Activated T-helper 17 cell treated with anti-CD3 and anti-CD28 coated beads, Interleukin-2, amount 50 U/mL, for 72 hours (primary cell): Measurements from ENCODE around the gene CSNK1G1. TPM values are rescaled to one million over a fixed set of nuclear protein-coding genes. Genes with fewer than 3 reads are reported as not detected.
A peak's percentile ranks its signal among the peaks of the same experiment; 100 is the strongest.

Experiments used
- ATAC-seq: fragments of 150-1000 bp; cut with Tn5 transposase; replicated peaks from 2 replicates; pipeline ENCODE4 v1.10.0; 2021; ENCODE audit warnings: mild to moderate bottlenecking, moderate library complexity
- H3K27ac Mint-ChIP-seq: one replicate; pipeline ENCODE4 v1.8.0; 2022; ENCODE audit warnings: mixed read lengths
- H3K27me3 Mint-ChIP-seq: one replicate; pipeline ENCODE4 v1.8.0; 2022; ENCODE audit warnings: mixed read lengths
- H3K36me3 Mint-ChIP-seq: one replicate; pipeline ENCODE4 v1.8.0; 2022; ENCODE audit warnings: low read depth, mild to moderate bottlenecking, mixed read lengths
- H3K4me1 Mint-ChIP-seq: one replicate; pipeline ENCODE4 v1.8.0; 2022; ENCODE audit warnings: mixed read lengths
- H3K4me3 Mint-ChIP-seq: one replicate; pipeline ENCODE4 v1.8.0; 2022; ENCODE audit warnings: mild to moderate bottlenecking, mixed read lengths
- H3K9me3 Mint-ChIP-seq: one replicate; pipeline ENCODE4 v1.8.0; 2022; ENCODE audit warnings: mixed read lengths
- total RNA-seq, 2 donors: library from RNA; stranded (reverse); gene quantifications; one replicate each; pipeline ENCODE4 v1.2.3, GENCODE V29; 2022

The CSNK1G1 gene
- total RNA-seq, 2 donors from 2014 or later = 34.5 to 38.0 TPM

- Mint-ChIP-seq H3K4me3 (peak overlapping the region; percentile 48), H3K9me3 (no peaks in the 10 kb centered on the region), H3K27me3 (peaks cover under 1% of the 10 kb centered on the region), H3K27ac (peak overlapping the region; percentile 81), H3K4me1 (peaks cover 28% of the 10 kb centered on the region), H3K36me3 (peaks cover 89% of the 10 kb centered on the region)
- no peak for ATAC-seq
These were observed 197.4 kb downstream of the CSNK1G1 start for GRCh38 chr15:64158363-64159134.

DNA sequence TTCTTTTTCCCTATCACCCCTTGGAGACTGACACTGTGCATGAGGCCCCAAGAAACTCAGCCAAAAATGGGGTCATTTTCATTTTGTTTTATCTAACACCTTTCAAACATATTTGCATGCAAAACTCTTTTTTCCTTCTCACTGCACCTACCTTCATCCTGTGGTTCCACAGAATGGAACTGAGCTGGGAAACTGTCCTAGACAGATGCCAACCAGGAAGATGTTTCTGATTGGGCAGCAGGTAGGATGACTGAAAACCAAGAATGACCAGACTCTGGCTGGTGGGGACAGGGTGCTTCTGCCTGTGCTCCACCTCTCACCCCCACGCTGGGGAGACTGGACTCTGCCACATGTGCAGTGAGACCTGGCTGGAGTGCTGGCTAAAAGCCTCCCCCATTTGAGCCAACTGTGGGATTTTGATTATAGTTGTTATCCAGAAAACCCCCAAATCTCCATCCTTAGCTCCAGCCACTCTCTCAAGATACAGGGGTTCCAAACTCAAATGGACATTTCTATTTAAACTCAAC is 198.3 kb downstream of the CSNK1G1 start:
- Mint-ChIP-seq H3K4me1 (peaks cover 31% of the 10 kb centered on the region), H3K9me3 (no peaks in the 10 kb centered on the region), H3K27ac (peak overlapping the region; percentile 81), H3K27me3 (peaks cover 4% of the 10 kb centered on the region), H3K36me3 (peaks cover 90% of the 10 kb centered on the region), H3K4me3 (no peak overlapping the region)
- no peak for ATAC-seq

DNA sequence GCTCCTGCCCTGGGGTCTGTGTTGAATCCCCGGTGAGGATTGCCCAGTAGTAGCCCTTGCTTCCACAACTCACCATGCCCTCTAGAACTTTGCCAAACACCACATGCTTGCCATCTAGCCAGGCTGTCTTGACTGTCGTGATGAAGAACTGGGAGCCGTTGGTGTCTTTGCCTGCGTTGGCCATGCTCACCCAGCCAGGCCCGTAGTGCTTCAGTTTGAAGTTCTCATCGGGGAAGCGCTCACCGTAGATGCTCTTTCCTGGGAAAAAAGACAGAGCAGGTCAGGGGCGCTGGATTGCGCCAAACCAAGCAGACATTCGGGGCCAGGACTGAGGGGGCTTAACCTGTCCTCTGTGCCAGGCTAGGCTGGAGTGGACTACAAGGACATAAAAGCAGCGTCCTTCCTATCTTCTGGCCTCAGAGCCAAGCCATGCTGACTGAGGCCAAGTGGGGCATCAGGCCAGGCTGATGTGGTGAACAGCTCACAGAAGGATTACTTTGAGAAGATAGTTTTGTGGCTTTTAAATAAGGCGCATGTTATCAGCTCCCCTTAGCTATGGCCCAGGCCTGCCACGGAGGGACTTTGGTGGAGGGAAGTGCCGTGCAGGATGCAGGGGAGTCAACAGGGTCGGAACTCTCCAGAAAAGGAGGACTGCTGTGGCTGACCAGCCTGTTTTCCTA is 199.2 kb downstream of the CSNK1G1 start:
- Mint-ChIP-seq H3K4me3 (no peak overlapping the region), H3K36me3 (peaks cover 82% of the 10 kb centered on the region), H3K4me1 (peaks cover 29% of the 10 kb centered on the region), H3K27ac (no peak overlapping the region), H3K9me3 (no peaks in the 10 kb centered on the region), H3K27me3 (peaks cover 4% of the 10 kb centered on the region)
- ATAC-seq = no peak

GRCh38 chr15:64155802-64156651 is 199.9 kb downstream of the CSNK1G1 start:
- peaks cover 75% of the 10 kb centered on the region for H3K36me3 Mint-ChIP-seq
- peaks cover 27% of the 10 kb centered on the region for H3K4me1 Mint-ChIP-seq
- ATAC-seq = no peak

GRCh38 chr15:64153480-64154367 is 202.2 kb downstream of the CSNK1G1 start:
- peaks cover 8% of the 10 kb centered on the region for H3K27me3 Mint-ChIP-seq
- peaks cover 22% of the 10 kb centered on the region for H3K4me1 Mint-ChIP-seq
- H3K27ac Mint-ChIP-seq = no peak overlapping the region
- H3K9me3 Mint-ChIP-seq = no peaks in the 10 kb centered on the region
- H3K36me3 Mint-ChIP-seq = peaks cover 52% of the 10 kb centered on the region
- ATAC-seq = peak; percentile 90
- H3K4me3 Mint-ChIP-seq = peak overlapping the region; percentile 65

More at GRCh38 chr15:64155802-64156651, 199.9 kb downstream of the CSNK1G1 start:
- Mint-ChIP-seq H3K27ac (no peak overlapping the region), H3K4me3 (no peak overlapping the region), H3K9me3 (no peaks in the 10 kb centered on the region), H3K27me3 (peaks cover 5% of the 10 kb centered on the region)

GRCh38 chr15:64152507-64153387 is 203.2 kb downstream of the CSNK1G1 start:
- no peak overlapping the region for H3K27ac Mint-ChIP-seq
- peaks cover 13% of the 10 kb centered on the region for H3K4me1 Mint-ChIP-seq
- H3K4me3 Mint-ChIP-seq = peak overlapping the region; percentile 65
- H3K27me3 Mint-ChIP-seq = peaks cover 8% of the 10 kb centered on the region
- no peaks in the 10 kb centered on the region for H3K9me3 Mint-ChIP-seq
- no peak for ATAC-seq
- peaks cover 42% of the 10 kb centered on the region for H3K36me3 Mint-ChIP-seq

DNA sequence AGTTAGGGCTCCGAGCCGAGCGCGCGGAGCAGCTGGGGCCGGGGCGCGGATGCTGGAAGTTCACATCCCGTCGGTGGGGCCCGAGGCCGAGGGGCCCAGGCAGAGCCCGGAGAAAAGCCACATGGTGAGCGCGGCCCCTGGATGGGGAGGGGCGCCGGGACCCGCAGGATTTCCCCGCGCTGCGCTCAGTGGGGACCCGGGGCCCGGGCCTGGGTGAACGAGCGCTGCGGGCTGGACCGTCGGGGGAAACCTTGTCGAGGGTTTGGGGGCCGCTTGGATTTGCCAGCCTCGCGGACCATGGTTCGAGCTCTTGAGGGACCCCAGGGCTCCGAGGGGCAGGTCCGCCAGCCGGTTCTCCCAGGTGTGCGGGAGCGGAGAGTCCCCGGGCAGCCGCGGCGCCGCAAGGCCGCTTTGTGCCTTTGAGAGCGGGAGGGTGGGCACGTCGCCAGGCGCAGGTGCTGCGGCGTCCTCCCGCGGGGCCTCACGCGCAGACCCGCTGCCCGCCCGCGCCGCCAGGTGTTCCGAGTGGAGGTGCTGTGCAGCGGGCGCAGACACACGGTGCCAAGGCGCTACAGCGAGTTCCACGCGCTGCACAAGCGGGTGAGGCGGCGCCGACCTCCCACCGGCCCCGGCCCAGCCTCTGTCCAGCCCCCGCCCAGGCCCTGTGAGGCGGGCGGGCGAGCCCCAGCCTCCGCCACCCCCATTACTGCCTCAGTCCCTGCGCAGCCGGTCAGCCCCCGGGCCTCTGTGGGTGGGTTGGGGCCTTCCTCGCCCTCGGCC is 204.1 kb downstream of the CSNK1G1 start, which contains the start of gene SNX22:
SNX22 (plus strand) TSS at position 5 of the 780 bp plus-strand sequence; CDS start at position 50, 45 bp downstream.
- Mint-ChIP-seq H3K9me3 (no peaks in the 10 kb centered on the region), H3K4me1 (peaks cover 13% of the 10 kb centered on the region), H3K4me3 (peak within 1 kb of the TSS; percentile 84), H3K36me3 (peaks cover 34% of the 10 kb centered on the region), H3K27me3 (peaks cover 8% of the 10 kb centered on the region), H3K27ac (no peak within 1 kb of the TSS)
- no peak for ATAC-seq

GRCh38 chr15:64149893-64150578 is 205.9 kb downstream of the CSNK1G1 start:
- Mint-ChIP-seq H3K27ac (peak overlapping the region; percentile 9), H3K4me1 (peaks cover 13% of the 10 kb centered on the region), H3K27me3 (peaks cover 8% of the 10 kb centered on the region), H3K9me3 (no peaks in the 10 kb centered on the region), H3K4me3 (peak overlapping the region; percentile 84), H3K36me3 (peaks cover 16% of the 10 kb centered on the region)
- no peak for ATAC-seq

DNA sequence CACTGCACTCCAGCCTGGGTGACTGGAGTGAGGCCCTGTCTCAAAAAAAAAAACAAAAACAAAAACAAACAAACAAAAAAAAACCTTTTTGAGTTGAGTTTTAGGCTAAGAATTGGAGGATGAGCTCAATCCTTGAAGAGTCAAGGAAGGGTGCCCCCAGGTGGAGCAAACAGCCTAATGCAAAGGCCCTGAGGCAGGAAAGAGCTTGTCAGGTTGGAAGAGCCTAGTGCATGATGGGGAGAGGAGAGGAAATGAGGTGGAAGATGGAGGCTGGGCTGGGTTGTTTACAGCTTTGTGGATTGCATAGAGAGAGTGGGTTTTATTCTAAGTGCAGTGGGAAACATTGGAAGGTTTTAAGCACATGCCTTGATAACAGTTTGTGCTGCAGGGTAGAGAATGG is 206.5 kb downstream of the CSNK1G1 start:
- ATAC-seq = no peak
- peak overlapping the region; percentile 2 for H3K4me3 Mint-ChIP-seq
- peak overlapping the region; percentile 9 for H3K27ac Mint-ChIP-seq

GRCh38 chr15:64148581-64148980 is 207.4 kb downstream of the CSNK1G1 start:
- peaks cover 11% of the 10 kb centered on the region for H3K4me1 Mint-ChIP-seq
- H3K27ac Mint-ChIP-seq = no peak overlapping the region
- no peak for ATAC-seq
- H3K36me3 Mint-ChIP-seq = peaks cover 19% of the 10 kb centered on the region
- H3K4me3 Mint-ChIP-seq = no peak overlapping the region
- H3K27me3 Mint-ChIP-seq = peaks cover 7% of the 10 kb centered on the region
- no peaks in the 10 kb centered on the region for H3K9me3 Mint-ChIP-seq

More for the DNA sequence above, 206.5 kb downstream of the CSNK1G1 start:
- Mint-ChIP-seq H3K4me1 (peaks cover 13% of the 10 kb centered on the region), H3K9me3 (no peaks in the 10 kb centered on the region), H3K36me3 (peaks cover 17% of the 10 kb centered on the region), H3K27me3 (peaks cover 8% of the 10 kb centered on the region)

DNA sequence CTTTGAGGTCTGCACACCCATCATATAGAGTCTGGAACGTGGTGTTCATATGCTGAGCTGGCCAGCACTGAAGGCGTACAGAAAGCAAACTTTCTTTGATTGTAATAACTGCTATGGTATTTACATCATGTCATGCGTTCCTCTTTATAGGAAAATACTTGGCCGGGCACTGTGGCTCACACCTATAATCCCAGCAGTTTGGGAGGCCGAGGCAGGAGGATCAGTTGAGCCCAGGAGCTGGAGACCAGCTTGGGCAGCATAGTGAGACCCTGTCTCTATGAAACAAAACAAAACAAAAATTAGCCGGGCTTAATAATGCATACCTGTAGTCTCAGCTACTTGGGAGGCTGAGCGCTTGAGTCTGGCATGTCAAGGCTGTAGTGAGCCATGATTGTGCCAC is 207.8 kb downstream of the CSNK1G1 start:
- Mint-ChIP-seq H3K4me1 (peaks cover 7% of the 10 kb centered on the region), H3K27me3 (peaks cover 4% of the 10 kb centered on the region), H3K4me3 (no peak overlapping the region), H3K36me3 (peaks cover 19% of the 10 kb centered on the region), H3K27ac (no peak overlapping the region), H3K9me3 (no peaks in the 10 kb centered on the region)
- ATAC-seq = no peak
